Measurements from ENCODE around the gene TMEM259. TPM values are rescaled to one million over a fixed set of nuclear protein-coding genes. Genes with fewer than 3 reads are reported as not detected.

The TMEM259 gene
- total and polyA plus RNA-seq, 2 of the 13 experiments (the other 11 are each of a cell fraction or from before 2014, with no cell fraction given): 64.7 to 164 TPM

GRCh38 chr19:980133-980998 is 40.6 kb downstream of the TMEM259 start (continued):
- no peak for TF ChIP-seq CEBPZ (IDR thresholded peaks at IDR 0.05; ENCODE audit: low read length)
- 0 out of 2 replicates have a peak, but pooled peaks have one; percentile 43 for TF ChIP-seq ZNF17 (CRISPR knock-in tag; IDR thresholded peaks at IDR 0.05)
- no peak for TF ChIP-seq ZNF562 (CRISPR knock-in tag; IDR thresholded peaks at IDR 0.05; ENCODE audit: borderline replicate concordance)
- no peak for TF ChIP-seq SOX6 (IDR thresholded peaks at IDR 0.05)
- peak; percentile 71 for TF ChIP-seq SOX6 (CRISPR knock-in tag; IDR thresholded peaks at IDR 0.05)
- TF ChIP-seq PHF8 (CRISPR knock-in tag; IDR thresholded peaks at IDR 0.05): peak; percentile 76
- peak; percentile 67; the same call in 1 of the 2 replicates for TF ChIP-seq ZNF782 (CRISPR knock-in tag; IDR thresholded peaks at IDR 0.05; ENCODE audit: borderline replicate concordance)
- no peak for TF ChIP-seq PRMT3 (CRISPR knock-in tag; IDR thresholded peaks at IDR 0.05; ENCODE audit: borderline replicate concordance, low read depth)
- no peak for TF ChIP-seq HOXA9 (CRISPR knock-in tag; IDR thresholded peaks at IDR 0.05; ENCODE audit: borderline replicate concordance)
- no peak for TF ChIP-seq ZNF362 (CRISPR knock-in tag; IDR thresholded peaks at IDR 0.05; ENCODE audit: borderline replicate concordance)
- TF ChIP-seq ZNF280B (CRISPR knock-in tag; IDR thresholded peaks at IDR 0.05; ENCODE audit: borderline replicate concordance): peak; percentile 87
- TF ChIP-seq ZNF550 (CRISPR knock-in tag; IDR thresholded peaks at IDR 0.05; ENCODE audit: borderline replicate concordance): no peak
- TF ChIP-seq MYPOP (CRISPR knock-in tag; IDR thresholded peaks at IDR 0.05): peak; percentile 35; the same call in 1 of the 2 replicates
- TF ChIP-seq KLF15 (CRISPR knock-in tag; IDR thresholded peaks at IDR 0.05; ENCODE audit: borderline replicate concordance): no peak
- TF ChIP-seq ZBTB20 (CRISPR knock-in tag; IDR thresholded peaks at IDR 0.05; ENCODE audit: borderline replicate concordance, low read depth): no peak
- TF ChIP-seq CBX5 (CRISPR knock-in tag; IDR thresholded peaks at IDR 0.05; ENCODE audit: borderline replicate concordance): 0 out of 2 replicates have a peak, but pooled peaks have one; percentile 45

Data from HepG2 (cell line).